Peyer's patch (tissue), 4 donors: ENCODE data around the gene PPP1R14C.

ENCODE experiments used
- CTCF ChIP-seq, 6 experiments: fragments of 450-650 bp in 4 of 6; fragments of 200-600 bp in 2 of 6; sonication (generic) in 1 of 6; IDR thresholded peaks; one replicate each; pipeline ENCODE4 v1.5.1; 2017 to 2019; ENCODE audit warnings: antibody characterized with exemption in 6 of 6, mild to moderate bottlenecking in 3 of 6, moderate library complexity in 1 of 6
- POLR2A ChIP-seq, 2 donors: fragments of 450-650 bp; IDR thresholded peaks; one replicate each; pipeline ENCODE4 v1.5.1; 2017; ENCODE audit warnings: antibody characterized with exemption in 2 of 2, mild to moderate bottlenecking in 2 of 2, moderate library complexity in 2 of 2

GRCh38 chr6:150260931-150261330 lies 118.1 kb downstream of the PPP1R14C start:
- TF ChIP-seq POLR2A (IDR thresholded peaks at IDR 0.05) (no peak), CTCF (IDR thresholded peaks at IDR 0.05) (no peak)
